Measurements from ENCODE around the gene XPO6.

DNA sequence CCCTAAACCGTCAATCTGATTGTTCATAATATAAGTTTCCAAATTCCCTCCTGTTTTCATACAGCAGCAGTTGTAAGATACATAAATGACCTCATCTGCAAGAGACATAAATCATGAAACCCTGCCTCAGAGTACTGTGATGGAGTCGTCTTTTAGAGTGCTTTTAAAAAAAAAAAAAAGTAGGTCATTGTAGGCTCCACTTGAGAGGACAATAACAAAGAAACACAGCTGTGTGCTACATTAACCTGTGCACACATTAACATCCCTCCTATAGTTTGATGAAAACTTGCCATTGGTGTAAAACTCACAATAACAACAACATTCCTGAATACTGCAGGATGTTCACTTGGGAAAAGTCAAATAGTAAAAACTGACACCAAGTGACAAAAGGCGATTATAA, 56.5 kb downstream of the XPO6 start:
- TF ChIP-seq, protein P1, sequence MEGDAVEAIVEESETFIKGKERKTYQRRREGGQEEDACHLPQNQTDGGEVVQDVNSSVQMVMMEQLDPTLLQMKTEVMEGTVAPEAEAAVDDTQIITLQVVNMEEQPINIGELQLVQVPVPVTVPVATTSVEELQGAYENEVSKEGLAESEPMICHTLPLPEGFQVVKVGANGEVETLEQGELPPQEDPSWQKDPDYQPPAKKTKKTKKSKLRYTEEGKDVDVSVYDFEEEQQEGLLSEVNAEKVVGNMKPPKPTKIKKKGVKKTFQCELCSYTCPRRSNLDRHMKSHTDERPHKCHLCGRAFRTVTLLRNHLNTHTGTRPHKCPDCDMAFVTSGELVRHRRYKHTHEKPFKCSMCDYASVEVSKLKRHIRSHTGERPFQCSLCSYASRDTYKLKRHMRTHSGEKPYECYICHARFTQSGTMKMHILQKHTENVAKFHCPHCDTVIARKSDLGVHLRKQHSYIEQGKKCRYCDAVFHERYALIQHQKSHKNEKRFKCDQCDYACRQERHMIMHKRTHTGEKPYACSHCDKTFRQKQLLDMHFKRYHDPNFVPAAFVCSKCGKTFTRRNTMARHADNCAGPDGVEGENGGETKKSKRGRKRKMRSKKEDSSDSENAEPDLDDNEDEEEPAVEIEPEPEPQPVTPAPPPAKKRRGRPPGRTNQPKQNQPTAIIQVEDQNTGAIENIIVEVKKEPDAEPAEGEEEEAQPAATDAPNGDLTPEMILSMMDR (IDR thresholded peaks at IDR 0.05) = no peak
- TF ChIP-seq ZFX (IDR thresholded peaks at IDR 0.05; ENCODE audit: borderline replicate concordance) = no peak

Measured in 22Rv1 (cell line).